Cortex of kidney (tissue), 1 donor: Measurements from ENCODE around the gene SNX10.

ENCODE experiments used
- DNase-seq: peaks from one replicate; lab custom pipeline; 2025; lab: John Stamatoyannopoulos, UW

SNX10 gene

GRCh38 chr7:26337232-26337865 is 45.7 kb downstream of the SNX10 start:
- DNase-seq, result no peak

- DNase-seq, result no peak
These were observed 48.9 kb downstream of the SNX10 start for GRCh38 chr7:26340476-26341018.

GRCh38 chr7:26343320-26343832 is 51.7 kb downstream of the SNX10 start:
- no peak for DNase-seq

- no peak for DNase-seq
These were observed 52.2 kb downstream of the SNX10 start for GRCh38 chr7:26343837-26344236.

- DNase-seq, result no peak
These were observed 53.5 kb downstream of the SNX10 start for GRCh38 chr7:26345202-26345601.

GRCh38 chr7:26345837-26346236 is 54.2 kb downstream of the SNX10 start:
- DNase-seq, result no peak

GRCh38 chr7:26346611-26347203 is 55.0 kb downstream of the SNX10 start:
- DNase-seq, result no peak

GRCh38 chr7:26348234-26348851 is 56.7 kb downstream of the SNX10 start:
- no peak for DNase-seq

GRCh38 chr7:26349005-26349915 is 57.6 kb downstream of the SNX10 start:
- no peak for DNase-seq

GRCh38 chr7:26351171-26351570 is 59.5 kb downstream of the SNX10 start:
- no peak for DNase-seq

- no peak for DNase-seq
These were observed 64.6 kb downstream of the SNX10 start for GRCh38 chr7:26356229-26356628.

GRCh38 chr7:26356929-26357798 is 65.5 kb downstream of the SNX10 start:
- no peak for DNase-seq

- no peak for DNase-seq
These were observed 66.1 kb downstream of the SNX10 start for GRCh38 chr7:26357799-26358151.

GRCh38 chr7:26360650-26361049 is 69.0 kb downstream of the SNX10 start:
- DNase-seq, result no peak

- no peak for DNase-seq
These were observed 70.0 kb downstream of the SNX10 start for GRCh38 chr7:26361637-26362036.

GRCh38 chr7:26363465-26363864 is 71.8 kb downstream of the SNX10 start:
- DNase-seq, result no peak

GRCh38 chr7:26365077-26365900 is 73.6 kb downstream of the SNX10 start:
- no peak for DNase-seq

GRCh38 chr7:26365901-26366275 is 74.2 kb downstream of the SNX10 start:
- DNase-seq, result no peak

GRCh38 chr7:26367219-26367711 is 75.6 kb downstream of the SNX10 start:
- DNase-seq, result no peak

GRCh38 chr7:26368542-26368941 is 76.9 kb downstream of the SNX10 start:
- DNase-seq, result no peak
